ENCODE data around the gene RAB40B. TPM values are rescaled to one million over a fixed set of nuclear protein-coding genes. Genes with fewer than 3 reads are reported as not detected.

Gene RAB40B
- total RNA-seq, 1 experiment from 2014 or later = 3.2 TPM

- no peak overlapping the region for H3K4me3 ChIP-seq (ENCODE audit: low read depth, low read length, poor library complexity, severe bottlenecking)
- no peak overlapping the region for H3K27ac ChIP-seq (ENCODE audit: low read depth, low read length, poor library complexity, severe bottlenecking)
- H3K4me1 ChIP-seq (ENCODE audit: insufficient read depth, low read length, poor library complexity, severe bottlenecking) = peaks cover 5% of the 10 kb centered on the region
- POLR2A ChIA-PET (ENCODE audit: low non-redundant PET) = no interaction called here
- BruUV-seq (replicated peaks) = no TSS peak
- DNase-seq (ENCODE audit: low spot score) = no peak
- intact Hi-C loops (cut with micrococcal nuclease; ENCODE audit: unreplicated experiment) = no loop called here
- no peaks in the 10 kb centered on the region for H3K27me3 ChIP-seq (replicated peaks; ENCODE audit: insufficient read depth, low read depth, low read length, poor library complexity)
- H3K9me3 ChIP-seq (ENCODE audit: low read depth, low read length, poor library complexity, severe bottlenecking) = no peaks in the 10 kb centered on the region
- TF ChIP-seq EZH2 (IDR thresholded peaks at IDR 0.05; ENCODE audit: borderline replicate concordance, low read depth, low read length, poor library complexity, severe bottlenecking) = no peak
- no peak for TF ChIP-seq CTCF (conservative IDR thresholded peaks at IDR 0.05; ENCODE audit: low read depth, low read length)
- CTCF ChIA-PET = no interaction called here
- peaks cover 18% of the 10 kb centered on the region for H3K36me3 ChIP-seq (ENCODE audit: insufficient read depth, low read length, poor library complexity, severe bottlenecking)
These were observed 24.0 kb upstream of the RAB40B start for GRCh38 chr17:82722341-82723013.

- Histone ChIP-seq H3K27me3 (replicated peaks; ENCODE audit: insufficient read depth, low read depth, low read length, poor library complexity) (no peaks in the 10 kb centered on the region), H3K36me3 (ENCODE audit: insufficient read depth, low read length, poor library complexity, severe bottlenecking) (peaks cover 5% of the 10 kb centered on the region), H3K4me3 (ENCODE audit: low read depth, low read length, poor library complexity, severe bottlenecking) (no peak overlapping the region), H3K4me1 (ENCODE audit: insufficient read depth, low read length, poor library complexity, severe bottlenecking) (peaks cover 13% of the 10 kb centered on the region), H3K9me3 (ENCODE audit: low read depth, low read length, poor library complexity, severe bottlenecking) (no peaks in the 10 kb centered on the region), H3K27ac (ENCODE audit: low read depth, low read length, poor library complexity, severe bottlenecking) (no peak overlapping the region)
- no peak for DNase-seq (ENCODE audit: low spot score)
- CTCF ChIA-PET = no interaction called here
- BruUV-seq (replicated peaks) = no TSS peak
- POLR2A ChIA-PET (ENCODE audit: low non-redundant PET) = interaction anchor here (0.6 kb wide), 1 partner anchor 111 kb away, joined by 3 read pairs; no protein-coding TSS in a partner anchor
- intact Hi-C loops (cut with micrococcal nuclease; ENCODE audit: unreplicated experiment) = no loop called here
- TF ChIP-seq EZH2 (IDR thresholded peaks at IDR 0.05; ENCODE audit: borderline replicate concordance, low read depth, low read length, poor library complexity, severe bottlenecking) (no peak), CTCF (conservative IDR thresholded peaks at IDR 0.05; ENCODE audit: low read depth, low read length) (no peak)
These were observed 21.7 kb upstream of the RAB40B start for GRCh38 chr17:82720204-82720603.

GRCh38 chr17:82718986-82719685, 20.6 kb upstream of the RAB40B start:
- H3K9me3 ChIP-seq (ENCODE audit: low read depth, low read length, poor library complexity, severe bottlenecking) = no peaks in the 10 kb centered on the region
- DNase-seq (ENCODE audit: low spot score) = no peak
- peaks cover 13% of the 10 kb centered on the region for H3K4me1 ChIP-seq (ENCODE audit: insufficient read depth, low read length, poor library complexity, severe bottlenecking)
- no peak for TF ChIP-seq EZH2 (IDR thresholded peaks at IDR 0.05; ENCODE audit: borderline replicate concordance, low read depth, low read length, poor library complexity, severe bottlenecking)
- TF ChIP-seq CTCF (conservative IDR thresholded peaks at IDR 0.05; ENCODE audit: low read depth, low read length) = no peak
- ChIA-PET POLR2A (ENCODE audit: low non-redundant PET) (no interaction called here), CTCF (no interaction called here)
- intact Hi-C loops (cut with micrococcal nuclease; ENCODE audit: unreplicated experiment) = no loop called here
- H3K4me3 ChIP-seq (ENCODE audit: low read depth, low read length, poor library complexity, severe bottlenecking) = no peak overlapping the region
- no TSS peak for BruUV-seq (replicated peaks)
- no peak overlapping the region for H3K27ac ChIP-seq (ENCODE audit: low read depth, low read length, poor library complexity, severe bottlenecking)
- H3K36me3 ChIP-seq (ENCODE audit: insufficient read depth, low read length, poor library complexity, severe bottlenecking) = peaks cover 5% of the 10 kb centered on the region
- no peaks in the 10 kb centered on the region for H3K27me3 ChIP-seq (replicated peaks; ENCODE audit: insufficient read depth, low read depth, low read length, poor library complexity)
